MV-4-11 (cell line): ENCODE results near the gene ARHGAP21.

Source experiments
- DNase-seq: peaks from one replicate; lab custom pipeline; 2025; lab: John Stamatoyannopoulos, UW

ARHGAP21 gene

GRCh38 chr10:24722676-24723385 lies 856 bp downstream of the ARHGAP21 start:
- DNase-seq, result no peak

- peak; percentile 33 for DNase-seq
Observed at GRCh38 chr10:24722131-24722675, 1.5 kb downstream of the ARHGAP21 start.

GRCh38 chr10:24721229-24722106 lies 2.2 kb downstream of the ARHGAP21 start:
- DNase-seq, result no peak

- no peak for DNase-seq
Observed at GRCh38 chr10:24720096-24720495, 3.6 kb downstream of the ARHGAP21 start.

- no peak for DNase-seq
Observed at GRCh38 chr10:24718031-24718855, 5.4 kb downstream of the ARHGAP21 start.

- no peak for DNase-seq
Observed at GRCh38 chr10:24716295-24716694, 7.4 kb downstream of the ARHGAP21 start.

GRCh38 chr10:24715246-24715769 lies 8.4 kb downstream of the ARHGAP21 start:
- no peak for DNase-seq

- no peak for DNase-seq
Observed at GRCh38 chr10:24713086-24713485, 10.6 kb downstream of the ARHGAP21 start.

- no peak for DNase-seq
Observed at GRCh38 chr10:24711465-24711864, 12.2 kb downstream of the ARHGAP21 start.

GRCh38 chr10:24708081-24708480 lies 15.6 kb downstream of the ARHGAP21 start:
- no peak for DNase-seq

- DNase-seq, result no peak
Observed at GRCh38 chr10:24707445-24707844, 16.2 kb downstream of the ARHGAP21 start.

GRCh38 chr10:24706479-24707118 lies 17.1 kb downstream of the ARHGAP21 start:
- DNase-seq, result peak; percentile 89

- DNase-seq, result no peak
Observed at GRCh38 chr10:24703700-24704099, 20.0 kb downstream of the ARHGAP21 start.

- DNase-seq, result peak; percentile 81
Observed at GRCh38 chr10:24701447-24701846, 22.2 kb downstream of the ARHGAP21 start.

- no peak for DNase-seq
Observed at GRCh38 chr10:24700948-24701347, 22.7 kb downstream of the ARHGAP21 start.

GRCh38 chr10:24698270-24698669 lies 25.4 kb downstream of the ARHGAP21 start:
- DNase-seq, result no peak

- no peak for DNase-seq
Observed at GRCh38 chr10:24697080-24697479, 26.6 kb downstream of the ARHGAP21 start.

GRCh38 chr10:24695452-24695851 lies 28.2 kb downstream of the ARHGAP21 start:
- DNase-seq, result no peak

GRCh38 chr10:24694086-24694485 lies 29.6 kb downstream of the ARHGAP21 start:
- DNase-seq, result peak; percentile 37

- DNase-seq, result no peak
Observed at GRCh38 chr10:24690961-24691512, 32.6 kb downstream of the ARHGAP21 start.

- DNase-seq, result no peak
Observed at GRCh38 chr10:24685958-24686540, 37.6 kb downstream of the ARHGAP21 start.
